Germinal center (tissue), 1 donor: ENCODE data around the gene CPZ.
"Not testable (repeated sequence)": the region's sequence is repeated elsewhere in the genome, so short reads cannot be mapped to it uniquely, and the experiment has no call there.

ENCODE experiments used
- DNase-seq: peaks from one replicate; pipeline ENCODE4 v3.0.0; 2012; ENCODE audit warnings: mixed read lengths, low spot score

Gene CPZ

GRCh38 chr4:8612646-8613045 is 20.1 kb downstream of the CPZ start:
- DNase-seq = no peak

GRCh38 chr4:8613421-8614364 is 21.1 kb downstream of the CPZ start:
- DNase-seq = no peak

DNA sequence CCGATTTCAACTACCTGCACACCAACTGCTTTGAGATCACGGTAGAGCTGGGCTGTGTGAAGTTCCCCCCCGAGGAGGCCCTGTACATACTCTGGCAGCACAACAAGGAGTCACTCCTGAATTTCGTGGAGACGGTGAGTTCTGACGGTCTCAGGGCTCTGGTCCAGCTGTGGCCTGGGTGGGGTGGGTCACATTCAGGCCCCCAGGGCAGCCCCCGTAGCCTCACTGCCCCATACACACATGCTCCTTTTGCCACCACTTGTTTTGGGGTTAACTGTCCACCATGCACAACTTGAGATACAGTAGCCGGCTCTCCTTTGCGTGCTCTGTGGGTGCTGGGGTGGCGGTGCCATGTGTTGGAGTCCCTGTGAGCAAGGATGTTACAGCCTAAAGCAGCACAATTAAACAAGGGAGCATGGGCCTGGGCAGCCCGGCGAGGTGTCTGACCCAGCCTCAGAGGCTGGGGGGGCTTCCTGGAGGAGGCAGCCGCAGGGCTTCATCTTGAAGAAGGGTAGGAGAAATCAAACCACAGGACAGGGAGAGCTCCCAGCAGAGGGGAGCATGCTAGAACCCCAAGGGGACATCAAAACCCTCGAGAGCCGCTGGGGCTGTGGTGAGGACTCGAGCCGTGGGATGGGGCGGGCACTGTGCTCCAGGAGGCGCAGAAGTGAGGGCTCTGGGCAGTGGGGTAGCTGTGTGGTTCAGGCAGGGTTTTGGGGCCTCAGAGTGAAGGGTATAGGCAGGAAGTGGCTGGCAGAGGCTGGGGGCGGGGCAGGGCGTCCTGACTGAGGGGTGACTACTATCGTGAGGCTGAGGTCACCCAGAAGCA is 22.0 kb downstream of the CPZ start:
- DNase-seq = no peak

DNA sequence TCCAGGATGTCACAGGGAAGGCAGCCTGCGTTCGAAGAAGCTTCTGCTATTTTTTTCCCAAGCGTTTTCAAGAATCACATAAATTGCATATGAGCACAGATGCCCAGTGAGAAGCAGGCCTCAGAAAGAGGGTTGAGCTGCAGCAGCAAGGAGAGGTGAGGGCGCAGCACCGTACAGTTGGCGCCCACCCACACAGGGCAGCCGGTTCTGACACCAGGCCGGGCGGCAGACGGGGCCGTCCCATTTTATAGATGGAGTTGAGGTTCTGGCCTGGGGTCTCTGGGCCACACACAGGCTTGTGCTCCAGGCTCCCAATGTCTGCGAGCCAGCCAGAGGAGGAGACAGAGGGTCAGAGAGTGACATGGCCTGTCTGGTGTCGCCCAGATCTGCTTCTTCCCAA is 22.8 kb downstream of the CPZ start:
- no peak for DNase-seq

- DNase-seq = no peak
Observed at GRCh38 chr4:8615921-8616787, 23.6 kb downstream of the CPZ start.

GRCh38 chr4:8616831-8617230 is 24.3 kb downstream of the CPZ start:
- DNase-seq = no peak

DNA sequence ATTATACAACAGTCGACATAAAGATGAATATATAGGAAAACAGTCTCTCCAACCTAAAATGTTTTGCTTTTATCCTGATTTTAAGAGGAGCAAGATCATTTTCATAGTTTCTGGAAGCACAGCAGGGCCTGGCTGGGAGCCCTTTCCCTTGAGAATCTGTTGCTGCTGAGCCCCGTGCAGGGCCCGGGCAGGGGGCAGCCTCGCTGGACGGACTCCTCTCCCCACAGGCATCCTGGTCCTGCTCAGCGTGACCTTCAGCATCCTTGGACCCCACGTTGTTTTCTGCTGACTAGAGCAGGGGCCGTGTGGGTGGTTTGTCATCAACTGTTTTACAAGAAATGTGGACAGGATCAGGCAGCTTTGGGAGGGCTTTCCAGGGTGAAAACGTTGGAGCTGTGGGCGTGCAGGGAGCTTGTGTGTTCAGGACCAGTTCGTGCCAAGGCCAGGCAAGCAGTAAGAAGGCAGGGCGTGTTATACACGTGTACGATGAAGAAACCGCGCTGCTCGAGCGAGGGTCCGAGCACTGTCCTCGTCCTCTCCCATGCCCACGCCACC is 25.0 kb downstream of the CPZ start:
- DNase-seq = no peak

DNA sequence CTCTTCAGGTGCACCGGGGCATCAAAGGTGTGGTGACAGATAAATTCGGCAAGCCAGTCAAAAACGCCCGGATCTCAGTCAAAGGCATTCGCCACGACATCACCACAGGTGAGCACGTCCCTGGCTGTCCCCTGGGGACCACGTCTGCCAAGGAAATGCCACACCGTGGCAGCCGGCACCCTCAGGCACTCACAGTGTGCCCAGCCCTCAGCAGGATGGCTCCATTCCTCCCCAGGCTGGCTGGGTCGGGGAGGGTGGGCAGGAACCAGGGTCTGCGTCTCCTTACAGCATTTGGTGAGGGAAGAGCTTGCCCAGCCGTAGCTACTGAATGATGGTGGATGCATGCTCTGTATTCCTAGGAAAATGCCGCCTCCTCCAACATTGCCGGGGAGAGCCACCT is 25.9 kb downstream of the CPZ start:
- no peak for DNase-seq

- DNase-seq = no peak
Observed at GRCh38 chr4:8618961-8619720, 26.6 kb downstream of the CPZ start.

GRCh38 chr4:8621135-8621534 is 28.6 kb downstream of the CPZ start:
- DNase-seq = not testable (repeated sequence)

GRCh38 chr4:8624601-8625272 is 32.2 kb downstream of the CPZ start:
- not testable (repeated sequence) for DNase-seq

DNA sequence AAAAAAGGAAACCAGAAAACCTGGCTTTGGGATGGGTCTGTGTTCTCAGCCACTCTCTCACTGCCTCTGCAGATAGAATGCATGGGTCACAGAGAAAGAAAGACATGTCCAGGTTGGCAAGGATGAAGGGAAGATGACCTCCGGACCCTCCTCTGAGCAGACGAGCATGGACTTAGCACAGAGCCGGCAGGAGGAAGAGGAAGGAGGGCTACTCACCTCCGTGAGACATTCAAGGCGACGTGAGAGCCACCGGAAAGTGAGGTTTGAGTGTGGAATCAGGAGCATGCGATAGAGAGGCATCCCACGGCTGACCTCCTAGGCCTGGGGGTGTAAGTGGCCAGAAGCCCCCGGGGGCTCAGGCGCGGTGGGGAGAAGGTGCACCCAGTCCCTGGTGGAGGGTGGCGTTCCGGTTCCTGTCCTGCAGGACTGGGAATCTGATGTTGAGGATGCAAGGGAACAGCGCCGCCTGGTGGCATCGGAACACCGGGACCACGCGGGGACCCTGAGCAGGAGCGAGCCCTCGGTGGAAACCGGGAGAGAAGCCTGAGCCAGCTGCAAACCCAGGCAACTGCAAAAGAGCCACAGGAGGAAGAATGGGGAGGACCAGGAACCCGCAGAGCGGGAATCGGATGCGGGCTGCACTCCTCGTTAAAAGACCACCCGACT is 37.8 kb downstream of the CPZ start:
- not testable (repeated sequence) for DNase-seq

GRCh38 chr4:8631896-8632295 is 39.3 kb downstream of the CPZ start:
- DNase-seq = not testable (repeated sequence)

DNA sequence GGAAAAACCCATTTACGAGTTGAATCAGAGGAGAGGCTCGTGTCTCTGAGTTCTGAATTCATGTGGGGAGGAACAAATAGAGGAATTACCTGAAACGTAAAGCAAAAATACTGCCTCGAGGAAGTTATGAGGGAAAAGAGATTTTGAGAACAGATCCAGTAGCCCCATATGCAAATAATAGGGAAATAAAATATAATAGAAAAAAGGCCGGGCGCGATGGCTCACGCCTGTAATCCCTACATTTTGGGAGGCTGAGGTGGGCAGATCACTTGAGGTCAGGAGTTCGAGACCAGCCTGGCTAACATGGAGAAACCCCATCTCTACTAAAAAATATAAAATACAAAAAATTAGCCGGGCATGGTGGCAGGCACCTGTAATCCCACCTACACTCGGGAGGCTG is 42.2 kb downstream of the CPZ start:
- DNase-seq = not testable (repeated sequence)

- DNase-seq = not testable (repeated sequence)
Observed at GRCh38 chr4:8635897-8636554, 43.5 kb downstream of the CPZ start.

DNA sequence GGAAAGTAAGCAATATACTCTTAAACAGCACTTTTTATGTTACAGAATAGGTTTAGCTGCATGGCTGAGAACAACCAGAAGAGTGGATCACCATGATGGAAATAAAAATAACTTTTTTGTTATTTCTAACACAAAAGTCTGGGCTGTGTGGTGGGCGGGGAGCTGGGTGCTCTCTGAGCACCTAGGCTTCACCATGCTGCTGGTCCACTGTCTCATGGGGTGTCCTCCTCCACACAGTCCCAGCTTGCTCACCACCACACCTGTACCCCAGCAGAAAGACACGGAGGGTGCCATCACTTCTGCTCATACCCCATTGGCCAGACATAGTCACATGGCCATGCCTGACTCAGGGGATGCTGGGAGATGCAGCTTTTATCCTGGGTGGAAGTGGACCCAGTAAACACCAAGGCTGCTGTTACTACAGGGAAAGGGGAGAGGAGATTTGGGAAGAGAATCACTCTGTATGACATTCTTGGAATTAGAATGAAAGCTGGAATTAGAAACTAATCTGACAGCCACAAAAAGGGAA is 45.0 kb downstream of the CPZ start:
- no peak for DNase-seq

GRCh38 chr4:8639021-8639420 is 46.5 kb downstream of the CPZ start:
- no peak for DNase-seq

DNA sequence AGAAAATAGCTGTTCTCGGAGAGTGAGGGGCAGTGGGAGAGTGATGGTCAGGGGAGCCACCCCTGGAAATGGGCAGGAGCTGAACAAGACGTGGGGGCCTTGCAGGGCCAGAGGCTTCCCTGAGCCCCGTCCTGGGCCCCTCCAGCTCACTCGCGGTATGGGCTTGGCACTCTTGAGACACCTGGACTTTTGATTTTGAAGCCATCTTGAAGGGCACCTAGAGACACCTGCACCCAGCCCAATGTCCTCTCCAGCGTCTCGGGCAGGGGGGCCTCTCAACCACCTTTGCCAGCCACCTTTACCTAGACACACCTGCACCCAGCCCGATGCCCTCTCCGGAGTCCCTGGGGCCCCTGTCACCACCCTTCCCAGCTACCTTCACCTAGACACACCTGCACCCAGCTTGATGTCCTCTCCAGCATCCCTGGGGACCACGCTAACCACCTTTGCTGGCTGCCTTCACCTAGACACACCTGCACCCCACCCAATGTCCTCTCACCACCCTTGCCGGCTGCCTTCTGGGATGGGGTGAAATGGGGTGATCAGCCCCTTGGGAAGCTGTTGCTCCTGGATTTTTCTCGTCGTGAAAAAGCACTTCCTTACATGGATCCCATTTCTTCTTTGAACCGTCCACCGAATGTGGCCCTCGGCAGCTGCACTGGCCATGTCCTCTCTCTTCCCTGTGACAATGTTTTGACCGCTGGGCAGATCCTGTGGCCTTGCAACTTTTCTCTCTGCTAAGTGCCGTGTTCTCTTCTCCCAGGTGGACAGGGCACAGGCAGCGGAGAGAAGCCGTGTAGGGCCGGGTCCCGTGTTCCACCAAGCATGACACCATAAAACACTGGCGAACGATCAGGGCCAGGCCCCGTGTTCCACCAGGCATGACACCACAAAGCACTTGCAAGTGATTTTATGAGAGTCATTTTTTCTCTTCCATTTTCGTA is 47.5 kb downstream of the CPZ start:
- DNase-seq = no peak
